ENCODE results near the gene AKAP6.
A peak's percentile ranks its signal among the peaks of the same experiment; 100 is the strongest.

Gene AKAP6

GRCh38 chr14:32330351-32331111 is 1.4 kb downstream of the AKAP6 start:
- DNase-seq (ENCODE audit: low spot score) = peak; percentile 66

GRCh38 chr14:32331206-32331605 is 2.1 kb downstream of the AKAP6 start:
- DNase-seq (ENCODE audit: low spot score) = peak; percentile 77

GRCh38 chr14:32332415-32333316 is 3.6 kb downstream of the AKAP6 start:
- DNase-seq (ENCODE audit: low spot score) = peak; percentile 62

GRCh38 chr14:32336702-32337101 is 7.6 kb downstream of the AKAP6 start:
- DNase-seq (ENCODE audit: low spot score) = no peak

- no peak for DNase-seq (ENCODE audit: low spot score)
Measured at GRCh38 chr14:32337759-32338158, 8.7 kb downstream of the AKAP6 start.

- no peak for DNase-seq (ENCODE audit: low spot score)
Measured at GRCh38 chr14:32339188-32339587, 10.1 kb downstream of the AKAP6 start.

GRCh38 chr14:32341947-32342846 is 13.1 kb downstream of the AKAP6 start:
- DNase-seq (ENCODE audit: low spot score) = no peak

GRCh38 chr14:32342847-32343194 is 13.7 kb downstream of the AKAP6 start:
- no peak for DNase-seq (ENCODE audit: low spot score)

GRCh38 chr14:32343926-32344430 is 14.9 kb downstream of the AKAP6 start:
- DNase-seq (ENCODE audit: low spot score) = no peak

GRCh38 chr14:32345311-32345791 is 16.3 kb downstream of the AKAP6 start:
- peak; percentile 89 for DNase-seq (ENCODE audit: low spot score)

GRCh38 chr14:32349322-32349721 is 20.2 kb downstream of the AKAP6 start:
- no peak for DNase-seq (ENCODE audit: low spot score)

- DNase-seq (ENCODE audit: low spot score) = no peak
Measured at GRCh38 chr14:32350020-32350419, 20.9 kb downstream of the AKAP6 start.

GRCh38 chr14:32352631-32353030 is 23.5 kb downstream of the AKAP6 start:
- DNase-seq (ENCODE audit: low spot score) = no peak

GRCh38 chr14:32354716-32355115 is 25.6 kb downstream of the AKAP6 start:
- no peak for DNase-seq (ENCODE audit: low spot score)

- no peak for DNase-seq (ENCODE audit: low spot score)
Measured at GRCh38 chr14:32358781-32359180, 29.7 kb downstream of the AKAP6 start.

- DNase-seq (ENCODE audit: low spot score) = no peak
Measured at GRCh38 chr14:32361674-32362073, 32.6 kb downstream of the AKAP6 start.

- no peak for DNase-seq (ENCODE audit: low spot score)
Measured at GRCh38 chr14:32363761-32364160, 34.7 kb downstream of the AKAP6 start.

GRCh38 chr14:32364941-32365340 is 35.8 kb downstream of the AKAP6 start:
- no peak for DNase-seq (ENCODE audit: low spot score)

GRCh38 chr14:32366256-32366879 is 37.3 kb downstream of the AKAP6 start:
- DNase-seq (ENCODE audit: low spot score) = peak; percentile 95

- DNase-seq (ENCODE audit: low spot score) = peak; percentile 79
Measured at GRCh38 chr14:32366986-32367385, 37.9 kb downstream of the AKAP6 start.

GRCh38 chr14:32367516-32367915 is 38.4 kb downstream of the AKAP6 start:
- DNase-seq (ENCODE audit: low spot score) = no peak

Measured in pons (tissue), 1 donor.